Fibroblast of skin of scalp (primary cell): ENCODE data around the gene RPLP2.
A peak's percentile ranks its signal among the peaks of the same experiment; 100 is the strongest.

ENCODE experiments used
- DNase-seq: peaks from one replicate; pipeline ENCODE4 v3.0.0-alpha.2; 2013

The RPLP2 gene

GRCh38 chr11:850775-851763 lies 41.3 kb downstream of the RPLP2 start:
- no peak for DNase-seq

GRCh38 chr11:852762-853161 lies 43.0 kb downstream of the RPLP2 start:
- DNase-seq, result no peak

GRCh38 chr11:853682-854448 lies 44.1 kb downstream of the RPLP2 start:
- DNase-seq, result no peak

- no peak for DNase-seq
Observed at GRCh38 chr11:854601-855329, 45.0 kb downstream of the RPLP2 start.

- no peak for DNase-seq
Observed at GRCh38 chr11:855330-855674, 45.5 kb downstream of the RPLP2 start.

- no peak for DNase-seq
Observed at GRCh38 chr11:855796-856195, 46.0 kb downstream of the RPLP2 start.

GRCh38 chr11:856397-856796 lies 46.6 kb downstream of the RPLP2 start:
- DNase-seq, result no peak

- no peak for DNase-seq
Observed at GRCh38 chr11:858053-858761, 48.4 kb downstream of the RPLP2 start.

- no peak for DNase-seq
Observed at GRCh38 chr11:858762-859339, 49.1 kb downstream of the RPLP2 start.

GRCh38 chr11:859394-860131 lies 49.8 kb downstream of the RPLP2 start:
- peak; percentile 73 for DNase-seq

GRCh38 chr11:860234-861104 lies 50.7 kb downstream of the RPLP2 start:
- DNase-seq, result no peak

- no peak for DNase-seq
Observed at GRCh38 chr11:861105-861479, 51.3 kb downstream of the RPLP2 start.

GRCh38 chr11:862081-862661 lies 52.4 kb downstream of the RPLP2 start:
- DNase-seq, result no peak
